ENCODE data around the gene TMX4.
"Not testable (repeated sequence)": the region's sequence is repeated elsewhere in the genome, so short reads cannot be mapped to it uniquely, and the experiment has no call there.

The TMX4 gene

GRCh38 chr20:7966176-7966575, 53.4 kb downstream of the TMX4 start:
- no peak for DNase-seq

DNA sequence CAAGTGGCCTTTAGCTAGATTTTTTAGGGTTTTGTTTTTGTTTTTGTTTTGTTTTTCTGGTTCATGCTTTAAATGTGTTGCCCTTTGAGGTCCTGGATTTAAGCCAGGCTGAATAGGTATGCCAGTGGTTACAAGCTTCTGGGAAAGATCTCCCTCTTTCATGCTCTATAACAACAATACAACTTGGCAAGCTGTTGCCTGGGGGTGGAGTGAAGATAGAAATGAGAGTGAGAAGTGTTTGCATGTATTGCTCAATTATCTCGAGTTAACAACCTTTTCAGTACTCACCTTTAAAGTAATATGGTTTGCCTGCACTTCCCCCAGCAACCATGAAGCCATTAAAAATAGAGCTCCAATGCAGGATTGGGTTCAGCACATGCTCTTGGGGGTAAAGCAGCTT, 60.1 kb downstream of the TMX4 start:
- DNase-seq = no peak

DNA sequence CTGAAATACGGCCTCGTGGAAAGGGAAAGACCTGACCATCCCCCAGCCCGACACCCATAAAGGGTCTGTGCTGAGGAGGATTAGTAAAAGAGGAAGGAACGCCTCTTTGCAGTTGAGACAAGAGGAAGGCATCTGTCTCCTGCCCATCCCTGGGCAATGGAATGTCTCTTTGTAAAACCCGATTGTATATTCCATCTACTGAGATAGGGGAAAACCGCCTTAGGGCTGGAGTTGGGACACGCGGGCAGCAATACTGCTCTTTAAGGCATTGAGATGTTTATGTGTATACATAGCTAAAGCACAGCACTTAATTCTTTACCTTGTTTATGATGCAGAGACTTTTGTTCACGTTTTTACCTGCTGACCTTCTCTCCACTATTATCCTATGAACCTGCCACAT, 63.0 kb downstream of the TMX4 start:
- DNase-seq = not testable (repeated sequence)

DNA sequence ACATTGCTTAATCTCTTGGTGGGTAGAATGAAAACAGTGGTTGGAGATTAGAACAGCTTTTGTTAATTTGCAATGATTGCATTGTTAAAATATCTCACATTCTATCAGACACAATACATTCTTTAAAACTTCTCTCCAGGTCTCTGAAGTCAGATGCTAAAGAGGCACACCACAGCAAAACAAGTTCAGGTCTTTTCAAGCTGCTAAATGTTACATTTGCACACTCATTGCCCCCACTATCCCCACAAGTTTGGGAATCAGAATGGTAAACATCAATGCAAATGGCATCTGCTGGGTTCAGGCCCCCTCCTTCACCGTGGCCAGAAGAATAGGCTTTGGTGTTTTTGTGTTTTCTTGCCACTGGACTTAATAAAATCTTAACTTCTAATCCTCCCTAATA, 69.2 kb downstream of the TMX4 start:
- DNase-seq = no peak

GRCh38 chr20:7943891-7944290, 75.7 kb downstream of the TMX4 start:
- no peak for DNase-seq

DNA sequence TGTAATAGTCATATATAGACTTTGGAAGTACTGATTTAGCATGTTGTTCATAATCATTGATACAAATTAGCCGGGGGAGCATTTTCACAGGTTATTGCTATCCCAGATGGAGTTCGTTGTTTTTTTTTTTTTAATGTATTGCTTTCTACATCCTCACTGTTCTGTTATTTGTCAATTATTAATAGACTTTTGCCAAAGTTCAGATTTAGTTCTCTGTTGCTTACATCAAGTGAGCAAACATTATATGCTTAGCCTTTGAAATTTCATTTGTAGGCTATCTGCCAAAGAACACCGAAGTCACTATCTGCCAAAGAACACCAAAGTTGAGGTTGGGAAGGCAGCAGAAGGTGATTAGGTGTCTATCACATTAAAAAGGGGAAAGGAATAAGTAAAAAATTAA, 79.2 kb downstream of the TMX4 start, which contains the start of gene HAO1:
HAO1 (minus strand) TSS at position 118 of the 400 bp plus-strand sequence; CDS start at position 82, 36 bp downstream.
- DNase-seq = no peak

GRCh38 chr20:7939663-7940062, 79.9 kb downstream of the TMX4 start:
- no peak for DNase-seq

- no peak for DNase-seq
Measured at GRCh38 chr20:7938058-7938457, 81.5 kb downstream of the TMX4 start.

GRCh38 chr20:7937328-7937727, 82.2 kb downstream of the TMX4 start:
- no peak for DNase-seq

DNA sequence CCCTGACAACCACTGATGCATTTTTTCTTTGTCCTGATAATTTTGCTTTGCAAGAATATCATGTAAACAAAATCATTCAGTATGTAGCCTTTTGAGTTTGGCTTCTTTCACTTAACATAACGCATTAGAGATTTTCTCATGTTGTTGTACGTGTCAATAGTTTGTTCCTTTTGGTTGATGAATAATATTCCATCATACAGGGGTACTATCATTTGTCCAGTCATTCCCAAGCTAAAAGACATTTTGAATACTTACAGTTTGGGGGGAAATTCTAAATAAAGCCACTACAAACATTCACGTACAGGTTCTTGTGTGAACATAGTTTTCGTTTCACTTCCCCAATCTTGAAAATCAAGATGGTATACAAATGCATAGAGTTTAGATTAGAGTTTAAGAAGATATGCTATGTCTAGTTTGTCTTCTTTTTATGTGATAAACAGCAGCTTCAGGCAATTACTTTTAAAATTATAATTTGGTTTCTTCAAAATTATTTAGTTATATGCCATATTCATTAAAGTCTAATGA, 84.5 kb downstream of the TMX4 start:
- no peak for DNase-seq

- DNase-seq = no peak
Measured at GRCh38 chr20:7933346-7933745, 86.2 kb downstream of the TMX4 start.

- no peak for DNase-seq
Measured at GRCh38 chr20:7930343-7930742, 89.2 kb downstream of the TMX4 start.
